Activated CD8-positive, alpha-beta T cell treated with anti-CD3 and anti-CD28 coated beads for 36 hours (primary cell): ENCODE results near the gene ADAMTS10. TPM values are rescaled to one million over a fixed set of nuclear protein-coding genes. Genes with fewer than 3 reads are reported as not detected.

ENCODE experiments used
- ATAC-seq: fragments of 200-7000 bp; cut with Tn5 transposase; one replicate; pipeline ENCODE4 v1.10.0; 2021; ENCODE audit warnings: mild to moderate bottlenecking, moderate library complexity
- CTCF ChIA-PET: fragments of 350-600 bp; sonication (Branson Sonifier 250); formaldehyde crosslinking; loops from one replicate; lab custom pipeline; 2021; ENCODE audit warnings: antibody characterized with exemption; lab: Charles Lee
- POLR2A ChIA-PET: fragments of 350-600 bp; sonication (Branson Sonifier 250); formaldehyde crosslinking; loops from one replicate; lab custom pipeline; 2021; ENCODE audit warnings: antibody characterized with exemption; lab: Charles Lee
- DNase-seq: peaks from one replicate; pipeline ENCODE4 v3.0.0-alpha.2; 2020
- H3K27ac Mint-ChIP-seq: one replicate; pipeline ENCODE4 v1.8.0; 2021; ENCODE audit warnings: mild to moderate bottlenecking, mixed read lengths
- H3K27me3 Mint-ChIP-seq: one replicate; pipeline ENCODE4 v1.8.0; 2021; ENCODE audit warnings: mixed read lengths
- H3K36me3 Mint-ChIP-seq: one replicate; pipeline ENCODE4 v1.8.0; 2021; ENCODE audit warnings: low read depth, mixed read lengths
- H3K4me1 Mint-ChIP-seq: one replicate; pipeline ENCODE4 v1.8.0; 2021; ENCODE audit warnings: low read depth, mixed read lengths
- H3K4me3 Mint-ChIP-seq: one replicate; pipeline ENCODE4 v1.8.0; 2021; ENCODE audit warnings: mild to moderate bottlenecking, moderate library complexity, mixed read lengths
- H3K9me3 Mint-ChIP-seq: one replicate; pipeline ENCODE4 v1.8.0; 2021; ENCODE audit warnings: mixed read lengths
- intact Hi-C: fragments of 100-400 bp; cut with micrococcal nuclease; formaldehyde crosslinking; loops from one replicate; pipeline ENCODE4 v1.10.0; 2022
- total RNA-seq, 2 experiments: library from RNA; stranded (reverse); gene quantifications; one replicate each; pipeline ENCODE4 v1.2.3, GENCODE V29; 2021
- TF ChIP-seq, protein P1 (sequence below): fragments of 200-600 bp; IDR thresholded peaks from one replicate; pipeline ENCODE4 v1.8.0; 2022; ENCODE audit warnings: antibody characterized with exemption, mild to moderate bottlenecking

ADAMTS10 gene
- total RNA-seq, 2 experiments from 2014 or later: 3.7 to 4.0 TPM

DNA sequence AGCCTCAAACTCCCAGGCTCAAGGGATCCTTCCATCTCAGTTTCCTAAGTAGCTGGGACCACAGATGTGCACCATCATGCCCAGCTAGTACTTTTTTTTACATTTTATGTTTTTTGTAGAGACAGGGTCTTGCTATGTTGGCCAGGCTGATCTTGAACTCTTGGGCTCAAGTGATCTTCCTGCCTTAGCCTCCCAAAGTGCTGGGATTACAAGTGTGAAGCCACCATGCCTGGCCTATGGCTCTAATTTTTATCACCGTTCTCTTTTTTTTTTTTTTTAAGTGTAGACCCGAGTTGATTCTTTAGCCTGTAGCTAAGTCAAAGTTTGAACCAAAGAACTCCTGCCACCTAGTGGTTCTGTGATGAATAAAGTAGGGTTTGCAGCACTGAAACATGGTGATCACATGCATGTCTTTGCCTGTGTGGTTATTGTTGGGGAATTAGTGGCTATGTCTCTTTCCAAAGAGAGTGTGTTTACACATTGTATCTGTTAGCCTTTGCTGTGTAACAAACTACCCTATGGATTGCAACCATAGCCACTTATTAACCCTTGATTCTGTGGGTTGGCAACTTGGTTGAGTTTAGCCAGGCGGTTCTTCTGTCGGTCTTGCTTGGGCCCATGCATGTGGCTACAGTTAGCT is 31.5 kb upstream of the ADAMTS10 start:
- ChIA-PET CTCF (interaction anchor here (0.6 to 5.8 kb wide), 22 partner anchors 9 to 288 kb away, joined by 3 to 62 read pairs (median 4); partner anchors contain the start of genes MYO1F, NFILZ and ZNF414), POLR2A (interaction anchor here (0.7 to 1.3 kb wide), 2 partner anchors 14 to 61 kb away, joined by 3 to 4 read pairs; no protein-coding TSS in a partner anchor)
- H3K9me3 Mint-ChIP-seq: peaks cover 3% of the 10 kb centered on the region
- no peak overlapping the region for H3K27ac Mint-ChIP-seq
- peaks cover 5% of the 10 kb centered on the region for H3K4me1 Mint-ChIP-seq
- peak; percentile 21 for DNase-seq
- intact Hi-C loops: no loop called here
- TF ChIP-seq, protein P1, sequence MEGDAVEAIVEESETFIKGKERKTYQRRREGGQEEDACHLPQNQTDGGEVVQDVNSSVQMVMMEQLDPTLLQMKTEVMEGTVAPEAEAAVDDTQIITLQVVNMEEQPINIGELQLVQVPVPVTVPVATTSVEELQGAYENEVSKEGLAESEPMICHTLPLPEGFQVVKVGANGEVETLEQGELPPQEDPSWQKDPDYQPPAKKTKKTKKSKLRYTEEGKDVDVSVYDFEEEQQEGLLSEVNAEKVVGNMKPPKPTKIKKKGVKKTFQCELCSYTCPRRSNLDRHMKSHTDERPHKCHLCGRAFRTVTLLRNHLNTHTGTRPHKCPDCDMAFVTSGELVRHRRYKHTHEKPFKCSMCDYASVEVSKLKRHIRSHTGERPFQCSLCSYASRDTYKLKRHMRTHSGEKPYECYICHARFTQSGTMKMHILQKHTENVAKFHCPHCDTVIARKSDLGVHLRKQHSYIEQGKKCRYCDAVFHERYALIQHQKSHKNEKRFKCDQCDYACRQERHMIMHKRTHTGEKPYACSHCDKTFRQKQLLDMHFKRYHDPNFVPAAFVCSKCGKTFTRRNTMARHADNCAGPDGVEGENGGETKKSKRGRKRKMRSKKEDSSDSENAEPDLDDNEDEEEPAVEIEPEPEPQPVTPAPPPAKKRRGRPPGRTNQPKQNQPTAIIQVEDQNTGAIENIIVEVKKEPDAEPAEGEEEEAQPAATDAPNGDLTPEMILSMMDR: peak; percentile 63
- H3K27me3 Mint-ChIP-seq: peaks cover 5% of the 10 kb centered on the region
- ATAC-seq: no peak
- H3K36me3 Mint-ChIP-seq: no peaks in the 10 kb centered on the region
- H3K4me3 Mint-ChIP-seq: no peak overlapping the region

DNA sequence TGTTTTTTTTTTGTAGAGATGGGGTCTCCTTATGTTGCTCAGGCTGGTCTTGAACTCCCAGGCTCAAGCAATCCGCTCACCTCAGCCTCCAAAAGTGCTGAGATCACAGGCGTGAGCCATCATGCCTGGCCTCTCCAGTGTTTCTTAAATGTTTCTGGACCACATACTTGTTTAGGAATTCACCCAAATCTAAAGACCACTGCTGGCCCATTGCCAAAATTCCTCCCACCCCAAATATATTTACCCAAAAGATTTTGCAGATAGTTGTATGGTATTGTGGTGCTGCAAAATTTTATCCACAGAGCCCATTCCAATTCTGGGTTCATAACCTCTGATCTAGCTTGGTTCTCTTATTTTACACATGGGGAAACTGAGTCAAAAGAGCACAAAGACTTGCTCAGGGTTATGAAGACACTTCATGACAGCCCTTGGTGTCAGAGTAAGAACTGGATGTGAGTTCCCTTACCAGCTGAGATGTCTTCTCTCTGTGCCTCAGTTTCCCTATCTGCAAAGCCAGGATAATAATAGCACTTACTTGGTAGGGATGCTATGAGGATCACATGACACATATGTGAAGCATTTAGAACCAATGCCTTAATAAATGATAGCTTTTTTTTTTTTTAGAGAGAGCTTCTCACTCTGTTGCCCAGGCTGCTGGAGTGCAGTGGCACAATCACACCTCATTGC is 30.8 kb upstream of the ADAMTS10 start:
- Mint-ChIP-seq H3K9me3 (peaks cover 3% of the 10 kb centered on the region), H3K4me3 (no peak overlapping the region), H3K4me1 (peaks cover 5% of the 10 kb centered on the region), H3K27me3 (peaks cover 2% of the 10 kb centered on the region), H3K27ac (no peak overlapping the region), H3K36me3 (no peaks in the 10 kb centered on the region)
- DNase-seq (no peak), ATAC-seq (no peak)
- TF ChIP-seq, protein P1: no peak
- intact Hi-C loops: no loop called here
- ChIA-PET CTCF (interaction anchor here (0.6 to 5.8 kb wide), 20 partner anchors 8 to 288 kb away, joined by 3 to 62 read pairs (median 4); partner anchors contain the start of genes MYO1F, NFILZ and ZNF414), POLR2A (interaction anchor here (0.6 to 1.3 kb wide), 3 partner anchors 11 to 61 kb away, joined by 3 to 4 read pairs (median 3); partner anchors contain the start of gene NFILZ)

DNA sequence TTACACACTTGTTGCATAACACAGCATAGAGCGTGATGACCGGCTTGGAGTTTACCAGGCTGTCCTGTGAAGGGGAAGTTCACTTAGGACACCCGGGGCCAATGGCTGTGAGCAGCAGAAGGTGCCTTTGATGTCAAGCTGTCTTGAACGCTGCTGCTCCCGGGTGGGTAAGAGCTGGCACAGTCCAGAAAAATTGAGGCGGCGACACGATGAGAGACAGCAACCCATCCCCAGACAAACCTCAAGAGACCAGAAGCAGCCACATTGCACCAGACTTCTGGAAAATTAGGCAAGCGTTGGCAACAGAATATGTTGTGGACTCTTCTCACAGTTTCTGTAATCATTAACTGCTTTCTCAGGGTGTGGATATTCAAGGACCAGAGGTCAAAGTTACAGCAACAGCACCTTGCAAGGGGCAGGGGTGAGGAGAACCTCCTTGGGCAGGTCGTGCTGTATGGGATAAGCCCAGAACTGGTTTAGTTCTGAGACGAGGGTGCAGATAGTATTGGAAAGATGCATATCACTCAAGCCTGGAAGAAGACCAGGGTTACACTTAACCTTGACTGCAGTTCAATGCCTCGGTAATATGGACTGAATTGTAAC is 30.0 kb upstream of the ADAMTS10 start:
- H3K9me3 Mint-ChIP-seq: peaks cover 3% of the 10 kb centered on the region
- intact Hi-C loops: no loop called here
- TF ChIP-seq, protein P1: no peak
- no peak overlapping the region for H3K27ac Mint-ChIP-seq
- DNase-seq: no peak
- no peaks in the 10 kb centered on the region for H3K27me3 Mint-ChIP-seq
- POLR2A ChIA-PET: no interaction called here
- H3K4me1 Mint-ChIP-seq: peaks cover 5% of the 10 kb centered on the region
- H3K4me3 Mint-ChIP-seq: no peak overlapping the region
- ATAC-seq: no peak
- no peaks in the 10 kb centered on the region for H3K36me3 Mint-ChIP-seq
- CTCF ChIA-PET: interaction anchor here (1.6 to 5.8 kb wide), 3 partner anchors 24 to 287 kb away, joined by 5 to 62 read pairs (median 8); partner anchors contain the start of gene MYO1F

DNA sequence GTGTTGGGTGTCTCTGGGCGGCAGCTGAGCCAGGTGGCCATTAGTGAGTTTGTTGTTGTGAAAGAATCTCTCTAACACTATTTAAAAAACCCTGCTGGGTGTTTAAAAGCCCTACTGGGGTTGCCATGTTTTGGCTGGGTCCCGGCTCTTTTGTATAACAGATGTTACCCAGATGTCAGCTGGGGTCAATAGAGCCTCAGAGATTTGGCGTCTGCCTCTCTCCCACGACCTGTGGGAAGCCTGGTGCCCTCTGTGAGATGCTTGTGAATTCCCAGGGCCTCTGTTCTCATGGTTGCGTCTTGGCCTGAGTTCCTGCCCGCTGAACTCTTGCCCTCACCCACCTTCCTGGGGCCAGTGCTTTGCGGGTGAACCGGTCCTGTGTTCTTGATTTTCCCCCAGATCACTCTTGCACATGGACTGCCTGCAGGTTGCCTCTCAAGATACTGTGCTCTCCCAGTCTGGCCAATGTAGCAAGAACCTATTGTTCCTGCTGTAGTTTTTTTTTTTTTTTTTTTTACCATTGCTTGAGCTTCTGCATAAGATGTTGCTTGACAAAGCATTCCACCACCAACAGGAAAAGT is 29.4 kb upstream of the ADAMTS10 start:
- no peaks in the 10 kb centered on the region for H3K36me3 Mint-ChIP-seq
- peaks cover 5% of the 10 kb centered on the region for H3K4me1 Mint-ChIP-seq
- DNase-seq (no peak), ATAC-seq (no peak)
- TF ChIP-seq, protein P1: no peak
- CTCF ChIA-PET: interaction anchor here (2.5 to 5.8 kb wide), 2 partner anchors 23 to 60 kb away, joined by 8 to 62 read pairs; partner anchors contain the start of gene MYO1F
- peaks cover 3% of the 10 kb centered on the region for H3K9me3 Mint-ChIP-seq
- no peak overlapping the region for H3K4me3 Mint-ChIP-seq
- POLR2A ChIA-PET: no interaction called here
- H3K27me3 Mint-ChIP-seq: no peaks in the 10 kb centered on the region
- intact Hi-C loops: no loop called here
- H3K27ac Mint-ChIP-seq: no peak overlapping the region
